K562 treated with DMSO at 1 percent for 48 hours (cell line): Measurements from ENCODE around the gene NQO1. TPM values are rescaled to one million over a fixed set of nuclear protein-coding genes. Genes with fewer than 3 reads are reported as not detected.

Source experiments
- total RNA-seq: library from RNA; unstranded; fragments of 300-600 nt; gene quantifications from 2 replicates; pipeline ENCODE4 v1.2.3, GENCODE V29; 2022; ENCODE audit warnings: low replicate concordance; ENCODE audit errors: extremely low read depth

The NQO1 gene
- not detected in 2 replicates for total RNA-seq

DNA sequence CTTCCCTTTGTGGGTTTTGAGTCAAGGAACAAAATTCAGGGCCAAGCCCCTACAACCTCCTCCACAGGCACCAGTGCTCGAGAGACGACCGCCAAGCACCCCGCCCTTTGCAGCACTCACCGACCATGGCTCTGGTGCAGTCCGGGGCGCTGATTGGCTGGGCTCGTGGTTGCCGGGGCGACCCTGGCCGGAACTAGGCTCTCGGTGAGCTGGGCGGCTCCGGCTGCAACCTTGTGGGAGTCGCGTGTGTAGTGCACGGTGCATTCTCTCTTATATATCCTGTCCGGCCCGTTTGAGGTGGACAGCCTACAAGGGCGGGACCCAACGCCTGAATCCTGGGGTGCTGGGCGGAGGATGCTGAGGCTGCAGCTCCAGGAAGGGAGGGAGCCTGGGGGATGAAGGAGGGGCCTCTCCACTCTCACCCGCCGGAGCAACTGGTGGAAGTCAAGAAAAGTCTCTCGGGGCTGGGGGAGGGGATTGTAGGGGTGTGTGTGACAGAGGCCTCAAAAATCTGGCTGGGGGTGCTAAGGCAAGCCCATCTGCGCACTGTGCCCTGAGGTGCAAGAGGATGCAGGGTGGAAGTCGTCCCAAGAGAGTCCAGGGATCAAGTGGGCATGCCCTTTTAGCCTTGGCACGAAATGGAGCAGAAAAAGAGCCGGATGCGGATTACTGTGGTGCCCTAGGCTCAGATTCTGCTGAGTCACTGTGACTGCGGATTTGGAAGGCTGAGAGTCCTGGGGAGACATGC lies at the start of gene NQO1:
TSS of gene NQO1 (minus strand) at position 248 of the 748 bp plus-strand sequence. CDS start at position 127, 121 bp downstream.

DNA sequence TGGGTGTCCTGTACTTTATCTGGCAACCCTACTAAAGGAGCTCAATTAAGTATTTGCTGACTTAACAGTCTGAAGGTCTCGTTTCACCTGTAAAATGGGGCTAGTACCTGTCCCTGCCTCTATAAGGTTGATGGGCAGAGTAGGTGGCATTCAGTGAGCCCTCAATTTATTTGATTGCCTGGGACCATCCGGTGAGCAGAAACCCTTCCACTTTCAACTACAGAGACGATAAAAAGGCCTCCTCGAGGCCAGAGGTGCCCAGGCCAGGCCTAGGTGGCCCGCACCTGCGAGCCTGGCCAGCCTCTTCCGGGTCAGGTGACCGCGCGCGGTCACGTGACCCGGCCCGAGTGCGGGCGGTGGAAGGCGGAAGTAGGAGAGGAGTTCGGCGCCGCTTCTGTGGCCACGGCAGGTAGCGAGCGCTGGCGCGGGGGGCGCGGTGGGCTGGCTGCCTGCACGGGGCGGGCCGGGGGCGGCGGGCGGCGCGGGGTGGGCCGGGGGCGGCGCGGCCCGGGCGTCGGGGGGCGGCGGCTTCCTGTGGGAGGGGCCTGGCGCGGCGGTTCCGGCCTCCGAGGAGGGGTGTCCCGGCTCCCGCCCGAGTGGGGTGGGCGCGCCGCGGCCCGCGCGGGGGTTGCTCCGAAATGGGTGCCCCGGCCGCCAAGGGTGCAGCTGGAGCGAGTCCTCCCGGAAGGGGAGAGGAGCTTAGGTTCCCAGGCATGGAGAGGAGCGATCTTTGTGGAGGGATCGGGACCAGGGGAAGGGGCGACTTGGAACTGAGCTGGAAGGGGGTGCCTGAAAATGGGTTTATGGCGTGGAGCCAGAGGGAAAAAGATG lies 35.8 kb upstream of the NQO1 start, which contains the start of gene WWP2:
TSS of gene WWP2 (plus strand) at position 350 of the 831 bp plus-strand sequence. CDS start 24,679 bp downstream, outside the sequence.

GRCh38 chr16:69754469-69755310 lies 28.3 kb upstream of the NQO1 start, which contains the start of gene NOB1:
TSS of gene NOB1 (minus strand) at chr16:69754926. CDS start at chr16:69754910, 16 bp downstream.

Other genes with a start within 250 kb of the NQO1 start
- gene NFAT5, start 160.6 kb downstream of the NQO1 start, total RNA-seq, result not detected in 2 replicates
- gene NOB1, start 28.4 kb upstream of the NQO1 start, total RNA-seq, result not detected in 2 replicates
- gene WWP2, start 35.8 kb upstream of the NQO1 start, total RNA-seq, result not detected in 2 replicates
- not detected in 2 replicates for gene CLEC18A, start 224.8 kb upstream of the NQO1 start, total RNA-seq